Osteocyte (in vitro differentiated cells): Measurements from ENCODE around the gene LKAAEAR1. TPM values are rescaled to one million over a fixed set of nuclear protein-coding genes. Genes with fewer than 3 reads are reported as not detected.
"Not testable (repeated sequence)": the region's sequence is repeated elsewhere in the genome, so short reads cannot be mapped to it uniquely, and the experiment has no call there.

Experiments
- DNase-seq: peaks from one replicate; pipeline ENCODE4 v3.0.0; 2021; ENCODE audit warnings: mixed read lengths; ENCODE audit not compliant: unreplicated experiment; ENCODE audit errors: extremely low spot score
- H3K27ac Mint-ChIP-seq: one replicate; pipeline ENCODE4 v1.8.0; 2021; ENCODE audit warnings: mild to moderate bottlenecking, mixed read lengths; ENCODE audit not compliant: unreplicated experiment
- H3K27me3 Mint-ChIP-seq: one replicate; pipeline ENCODE4 v1.8.0; 2021; ENCODE audit warnings: mixed read lengths; ENCODE audit not compliant: unreplicated experiment
- H3K36me3 Mint-ChIP-seq: one replicate; pipeline ENCODE4 v1.8.0; 2021; ENCODE audit warnings: mixed read lengths; ENCODE audit not compliant: unreplicated experiment
- H3K4me1 Mint-ChIP-seq: one replicate; pipeline ENCODE4 v1.8.0; 2021; ENCODE audit warnings: mixed read lengths; ENCODE audit not compliant: unreplicated experiment
- H3K4me3 Mint-ChIP-seq: one replicate; pipeline ENCODE4 v1.8.0; 2021; ENCODE audit warnings: mild to moderate bottlenecking, moderate library complexity, mixed read lengths; ENCODE audit not compliant: unreplicated experiment
- H3K9me3 Mint-ChIP-seq: one replicate; pipeline ENCODE4 v1.8.0; 2021; ENCODE audit warnings: mixed read lengths; ENCODE audit not compliant: unreplicated experiment
- long read RNA-seq: library from polyadenylated mRNA; unstranded; transcript quantifications from one replicate; pipeline ENCODE4 v2.0.0, GENCODE V29; 2021
- total RNA-seq: library from RNA; stranded (reverse); gene quantifications from 2 replicates; pipeline ENCODE4 v1.2.1, GENCODE V29; 2021
- TF ChIP-seq, protein P1 (sequence below): fragments of 200-600 bp; sonication (generic); IDR thresholded peaks from 2 replicates; pipeline ENCODE4 v1.5.0; 2021; ENCODE audit warnings: antibody characterized with exemption, mild to moderate bottlenecking, moderate library complexity

LKAAEAR1 gene
- total RNA-seq = not detected in 2 replicates
- long read RNA-seq = 0 reads

GRCh38 chr20:64083804-64084684 is at the start of gene LKAAEAR1:
TSS of gene LKAAEAR1 (minus strand) at chr20:64084398. CDS start at chr20:64084219, 179 bp downstream.
- no peaks in the 10 kb centered on the region for H3K36me3 Mint-ChIP-seq
- peak within 1 kb of the TSS; percentile 79 for H3K4me3 Mint-ChIP-seq
- H3K27ac Mint-ChIP-seq = no peak within 1 kb of the TSS
- peaks cover 27% of the 10 kb centered on the region for H3K4me1 Mint-ChIP-seq
- no peaks in the 10 kb centered on the region for H3K9me3 Mint-ChIP-seq
- TF ChIP-seq, protein P1, sequence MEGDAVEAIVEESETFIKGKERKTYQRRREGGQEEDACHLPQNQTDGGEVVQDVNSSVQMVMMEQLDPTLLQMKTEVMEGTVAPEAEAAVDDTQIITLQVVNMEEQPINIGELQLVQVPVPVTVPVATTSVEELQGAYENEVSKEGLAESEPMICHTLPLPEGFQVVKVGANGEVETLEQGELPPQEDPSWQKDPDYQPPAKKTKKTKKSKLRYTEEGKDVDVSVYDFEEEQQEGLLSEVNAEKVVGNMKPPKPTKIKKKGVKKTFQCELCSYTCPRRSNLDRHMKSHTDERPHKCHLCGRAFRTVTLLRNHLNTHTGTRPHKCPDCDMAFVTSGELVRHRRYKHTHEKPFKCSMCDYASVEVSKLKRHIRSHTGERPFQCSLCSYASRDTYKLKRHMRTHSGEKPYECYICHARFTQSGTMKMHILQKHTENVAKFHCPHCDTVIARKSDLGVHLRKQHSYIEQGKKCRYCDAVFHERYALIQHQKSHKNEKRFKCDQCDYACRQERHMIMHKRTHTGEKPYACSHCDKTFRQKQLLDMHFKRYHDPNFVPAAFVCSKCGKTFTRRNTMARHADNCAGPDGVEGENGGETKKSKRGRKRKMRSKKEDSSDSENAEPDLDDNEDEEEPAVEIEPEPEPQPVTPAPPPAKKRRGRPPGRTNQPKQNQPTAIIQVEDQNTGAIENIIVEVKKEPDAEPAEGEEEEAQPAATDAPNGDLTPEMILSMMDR = no peak
- DNase-seq = no peak
- H3K27me3 Mint-ChIP-seq = peaks cover 13% of the 10 kb centered on the region

DNA sequence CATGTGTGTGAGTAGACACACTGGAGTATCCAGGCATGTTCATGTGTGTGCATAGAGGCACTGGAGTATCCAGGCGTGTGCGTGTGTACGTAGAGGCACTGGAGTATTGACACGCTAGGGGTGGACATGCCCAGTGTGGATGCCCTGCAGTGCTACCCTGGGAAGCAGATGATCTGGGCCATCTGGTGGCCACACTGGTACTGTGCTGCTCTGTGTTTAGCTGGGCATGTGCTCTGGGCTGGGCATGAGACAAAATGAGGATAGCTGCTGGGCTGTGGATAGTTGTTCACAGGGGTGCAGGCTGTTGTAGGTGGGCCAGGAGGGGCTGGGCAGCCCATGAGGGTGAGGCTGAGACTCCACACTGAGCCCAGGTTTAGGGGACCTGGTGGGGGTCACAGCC is 47.2 kb upstream of the LKAAEAR1 start:
- no peaks in the 10 kb centered on the region for H3K36me3 Mint-ChIP-seq
- no peaks in the 10 kb centered on the region for H3K4me1 Mint-ChIP-seq
- TF ChIP-seq, protein P1 = peak; percentile 34
- H3K9me3 Mint-ChIP-seq = peaks cover 3% of the 10 kb centered on the region
- H3K27ac Mint-ChIP-seq = no peak overlapping the region
- H3K4me3 Mint-ChIP-seq = no peak overlapping the region
- DNase-seq = no peak
- peaks cover 23% of the 10 kb centered on the region for H3K27me3 Mint-ChIP-seq

DNA sequence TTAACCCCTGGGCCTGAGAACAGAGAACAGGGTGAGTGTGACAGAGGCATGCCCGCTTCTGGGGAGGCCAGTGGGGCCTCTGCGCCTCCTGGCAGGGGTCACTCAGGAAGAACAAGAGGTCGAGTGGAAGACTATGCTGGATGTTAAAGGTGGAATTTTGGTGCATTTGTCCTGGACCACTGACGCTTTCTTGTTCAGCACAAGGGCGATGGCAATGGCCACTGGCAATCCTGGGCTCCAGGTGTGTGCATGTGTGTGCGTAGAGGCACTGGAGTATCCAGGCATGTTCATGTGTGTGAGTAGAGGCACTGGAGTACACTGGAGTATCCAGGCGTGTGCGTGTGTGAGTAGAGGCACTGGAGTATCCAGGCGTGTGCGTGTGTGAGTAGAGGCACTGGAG is 46.7 kb upstream of the LKAAEAR1 start:
- peaks cover 20% of the 10 kb centered on the region for H3K27me3 Mint-ChIP-seq
- H3K9me3 Mint-ChIP-seq = peaks cover 3% of the 10 kb centered on the region
- no peaks in the 10 kb centered on the region for H3K4me1 Mint-ChIP-seq
- DNase-seq = no peak
- H3K4me3 Mint-ChIP-seq = no peak overlapping the region
- TF ChIP-seq, protein P1 = no peak
- H3K27ac Mint-ChIP-seq = no peak overlapping the region
- H3K36me3 Mint-ChIP-seq = no peaks in the 10 kb centered on the region

- H3K9me3 Mint-ChIP-seq = peaks cover 3% of the 10 kb centered on the region
- no peaks in the 10 kb centered on the region for H3K4me1 Mint-ChIP-seq
- no peak overlapping the region for H3K27ac Mint-ChIP-seq
- peaks cover 19% of the 10 kb centered on the region for H3K27me3 Mint-ChIP-seq
- TF ChIP-seq, protein P1 = no peak
- no peak for DNase-seq
- no peaks in the 10 kb centered on the region for H3K36me3 Mint-ChIP-seq
- H3K4me3 Mint-ChIP-seq = no peak overlapping the region
These were observed 46.1 kb upstream of the LKAAEAR1 start for GRCh38 chr20:64130271-64130670.

- H3K27ac Mint-ChIP-seq = no peak overlapping the region
- H3K36me3 Mint-ChIP-seq = no peaks in the 10 kb centered on the region
- H3K9me3 Mint-ChIP-seq = peaks cover 3% of the 10 kb centered on the region
- TF ChIP-seq, protein P1 = no peak
- no peaks in the 10 kb centered on the region for H3K4me1 Mint-ChIP-seq
- no peak for DNase-seq
- H3K4me3 Mint-ChIP-seq = no peak overlapping the region
- peaks cover 26% of the 10 kb centered on the region for H3K27me3 Mint-ChIP-seq
These were observed 45.1 kb upstream of the LKAAEAR1 start for GRCh38 chr20:64129146-64129782.

GRCh38 chr20:64123517-64123916 is 39.3 kb upstream of the LKAAEAR1 start:
- H3K4me3 Mint-ChIP-seq, H3K9me3 Mint-ChIP-seq, H3K4me1 Mint-ChIP-seq, H3K36me3 Mint-ChIP-seq, H3K27ac Mint-ChIP-seq, DNase-seq: not testable (repeated sequence)
- peaks cover 43% of the 10 kb centered on the region for H3K27me3 Mint-ChIP-seq

- peaks cover 37% of the 10 kb centered on the region for H3K27me3 Mint-ChIP-seq
- H3K36me3 Mint-ChIP-seq, H3K27ac Mint-ChIP-seq, DNase-seq, H3K4me3 Mint-ChIP-seq, H3K9me3 Mint-ChIP-seq, H3K4me1 Mint-ChIP-seq: not testable (repeated sequence)
These were observed 38.7 kb upstream of the LKAAEAR1 start for GRCh38 chr20:64122927-64123326.
